Measurements from ENCODE around the gene GID8. TPM values are rescaled to one million over a fixed set of nuclear protein-coding genes. Genes with fewer than 3 reads are reported as not detected.

Gene GID8
- polyA plus RNA-seq, 5 donors = 42.1 to 52.1 (median 45.8) TPM

GRCh38 chr20:62980970-62981369 lies 43.0 kb downstream of the GID8 start:
- DNase-seq = no peak

- DNase-seq = no peak
These were observed 44.5 kb downstream of the GID8 start for GRCh38 chr20:62982124-62983075.

GRCh38 chr20:62983210-62983609 lies 45.3 kb downstream of the GID8 start:
- no peak for DNase-seq

- no peak for DNase-seq
These were observed 46.9 kb downstream of the GID8 start for GRCh38 chr20:62984666-62985443.

GRCh38 chr20:62985444-62985778 lies 47.5 kb downstream of the GID8 start:
- no peak for DNase-seq

GRCh38 chr20:62986257-62986800 lies 48.4 kb downstream of the GID8 start:
- DNase-seq = no peak

- no peak for DNase-seq
These were observed 49.2 kb downstream of the GID8 start for GRCh38 chr20:62987114-62987513.

- DNase-seq = no peak
These were observed 51.3 kb downstream of the GID8 start for GRCh38 chr20:62989201-62989601.

GRCh38 chr20:62990306-62990825 lies 52.4 kb downstream of the GID8 start:
- no peak for DNase-seq

- DNase-seq = no peak
These were observed 53.4 kb downstream of the GID8 start for GRCh38 chr20:62991196-62991807.

- DNase-seq = no peak
These were observed 53.9 kb downstream of the GID8 start for GRCh38 chr20:62991863-62992262.

GRCh38 chr20:62993856-62994494 lies 56.0 kb downstream of the GID8 start:
- no peak for DNase-seq

- no peak for DNase-seq
These were observed 56.9 kb downstream of the GID8 start for GRCh38 chr20:62994869-62995281.

- no peak for DNase-seq
These were observed 57.5 kb downstream of the GID8 start for GRCh38 chr20:62995481-62995880.

GRCh38 chr20:62995898-62996595 lies 58.1 kb downstream of the GID8 start:
- no peak for DNase-seq

GRCh38 chr20:62996596-62996982 lies 58.6 kb downstream of the GID8 start:
- DNase-seq = no peak

GRCh38 chr20:62997417-62998035 lies 59.6 kb downstream of the GID8 start:
- no peak for DNase-seq
